OCI-LY7 (cell line): ENCODE measurements around the gene ZNF469. TPM values are rescaled to one million over a fixed set of nuclear protein-coding genes. Genes with fewer than 3 reads are reported as not detected.

Experiments used
- BruUV-seq: library from RNA; stranded (reverse); fragments of 400-500 nt; replicated peaks from 2 replicates; lab custom pipeline; 2021; lab: Mats Ljungman, UMichigan
- CTCF ChIA-PET: fragments of 300-600 bp; sonication (Branson Sonifier 250); formaldehyde crosslinking; loops from one replicate; lab custom pipeline; 2022; ENCODE audit warnings: antibody characterized with exemption; ENCODE audit not compliant: unreplicated experiment; lab: Charles Lee
- POLR2A ChIA-PET: fragments of 300-600 bp; sonication (Branson Sonifier 250); formaldehyde crosslinking; loops from one replicate; lab custom pipeline; 2022; ENCODE audit warnings: antibody characterized with exemption; lab: Charles Lee
- DNase-seq: peaks from one replicate; pipeline ENCODE4 v3.0.0-alpha.2; 2015; ENCODE audit warnings: low spot score
- H2AFZ ChIP-seq: fragments of 200-600 bp; sonication (generic), shearing (Covaris generic); 2 replicates; pipeline ENCODE4 v1.6.1; 2014; ENCODE audit warnings: mild to moderate bottlenecking, antibody characterized with exemption, low read length, moderate library complexity
- H3K27ac ChIP-seq: fragments of 200-600 bp; sonication (generic); 2 replicates; pipeline ENCODE4 v1.5.1; 2014; ENCODE audit warnings: mixed run types, low read depth, mild to moderate bottlenecking, moderate library complexity, low read length, inconsistent platforms; ENCODE audit not compliant: poor library complexity, severe bottlenecking
- H3K36me3 ChIP-seq: fragments of 200-600 bp; sonication (generic); 2 replicates; pipeline ENCODE4 v1.6.1; 2014; ENCODE audit warnings: mild to moderate bottlenecking, antibody characterized with exemption, low read length, moderate library complexity, mixed read lengths; ENCODE audit not compliant: insufficient read depth
- H3K4me1 ChIP-seq: fragments of 200-600 bp; sonication (generic); 2 replicates; pipeline ENCODE4 v1.5.1; 2014; ENCODE audit warnings: mild to moderate bottlenecking, low read length; ENCODE audit not compliant: insufficient read depth, poor library complexity, severe bottlenecking
- H3K4me2 ChIP-seq: fragments of 200-600 bp; sonication (generic); 2 replicates; pipeline ENCODE4 v1.6.1; 2014; ENCODE audit warnings: mild to moderate bottlenecking, low read length
- H3K4me3 ChIP-seq: fragments of 200-600 bp; sonication (generic); 2 replicates; pipeline ENCODE4 v1.5.1; 2014; ENCODE audit warnings: mild to moderate bottlenecking, low read depth, low read length; ENCODE audit not compliant: poor library complexity, severe bottlenecking
- H3K79me2 ChIP-seq: fragments of 200-600 bp; sonication (generic); 2 replicates; pipeline ENCODE4 v1.6.1; 2016; ENCODE audit warnings: low read depth, mild to moderate bottlenecking, low read length, moderate library complexity, mixed read lengths; ENCODE audit not compliant: insufficient read depth
- H3K9me2 ChIP-seq: fragments of 200-600 bp; sonication (generic); 2 replicates; pipeline ENCODE4 v1.6.1; 2016; ENCODE audit warnings: mild to moderate bottlenecking, low read length, mixed read lengths; ENCODE audit not compliant: insufficient read depth
- H3K9me3 ChIP-seq: fragments of 200-600 bp; sonication (generic); 2 replicates; pipeline ENCODE4 v1.6.1; 2014; ENCODE audit warnings: mild to moderate bottlenecking, mixed run types, low read length, mixed read lengths
- H4K20me1 ChIP-seq: fragments of 200-600 bp; sonication (generic); 2 replicates; pipeline ENCODE4 v1.6.1; 2014; ENCODE audit warnings: mild to moderate bottlenecking, antibody characterized with exemption, low read length, moderate library complexity, mixed read lengths; ENCODE audit not compliant: insufficient read depth
- EZH2phosphoT487 ChIP-seq: fragments of 200-600 bp; sonication (generic); IDR thresholded peaks from 2 replicates; pipeline ENCODE4 v1.6.1; 2018; ENCODE audit warnings: low read depth, borderline replicate concordance, mild to moderate bottlenecking, mixed run types, antibody characterized with exemption, low read length, moderate library complexity, mixed read lengths
- intact Hi-C: fragments of 100-400 bp; cut with micrococcal nuclease; formaldehyde crosslinking; loops from one replicate; pipeline ENCODE4 v1.10.0; 2022; ENCODE audit not compliant: unreplicated experiment
- total RNA-seq, 2 experiments: library from RNA; depleted of rRNA in 1 of 2; stranded (reverse); fragments of >200 nt in 1 of 2; shearing (Covaris generic) in 1 of 2; gene quantifications; 2 replicates each; pipeline ENCODE4 v1.2.3, GENCODE V29; 2014 to 2022
- TF ChIP-seq, protein P1 (sequence below): fragments of 200-600 bp; sonication (generic); conservative IDR thresholded peaks from 2 replicates; pipeline ENCODE4 v1.5.1; 2014; ENCODE audit warnings: mild to moderate bottlenecking, antibody characterized with exemption, low read length, moderate library complexity, mixed read lengths

The ZNF469 gene
- total RNA-seq, 2 experiments from 2014 or later: under 0.01 TPM; not detected in 1

DNA sequence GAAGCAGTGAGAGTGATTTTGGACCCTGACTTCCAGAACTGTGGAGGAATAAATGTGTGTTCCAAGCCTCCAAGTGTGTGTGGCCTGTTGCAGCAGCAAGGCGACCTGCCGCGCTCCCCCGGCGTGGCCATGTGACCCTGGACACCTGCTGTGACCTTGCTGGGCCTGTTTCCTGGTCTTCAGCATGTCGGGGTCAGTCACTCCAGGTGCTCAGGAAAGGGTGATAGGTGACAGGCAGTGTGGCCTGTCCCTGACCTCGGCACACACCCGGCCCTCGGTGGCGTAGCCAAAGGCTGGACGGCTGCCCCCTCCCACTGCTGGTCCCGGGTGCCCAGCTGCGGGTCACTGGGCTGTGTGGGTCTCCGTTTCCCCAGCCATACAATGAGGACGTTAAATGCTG is 31.8 kb upstream of the ZNF469 start:
- CTCF ChIA-PET: no interaction called here
- BruUV-seq: no TSS peak
- Histone ChIP-seq H3K9me3 (no peaks in the 10 kb centered on the region), H3K4me1 (peaks cover 13% of the 10 kb centered on the region), H3K27ac (no peak overlapping the region), H3K4me3 (no peak overlapping the region), H3K4me2 (no peak overlapping the region), H3K36me3 (no peaks in the 10 kb centered on the region), H2AFZ (no peak overlapping the region), H3K9me2 (no peaks in the 10 kb centered on the region), H3K79me2 (no peaks in the 10 kb centered on the region), H4K20me1 (no peaks in the 10 kb centered on the region)
- intact Hi-C loops: no loop called here
- no peak for DNase-seq
- TF ChIP-seq, protein P1, sequence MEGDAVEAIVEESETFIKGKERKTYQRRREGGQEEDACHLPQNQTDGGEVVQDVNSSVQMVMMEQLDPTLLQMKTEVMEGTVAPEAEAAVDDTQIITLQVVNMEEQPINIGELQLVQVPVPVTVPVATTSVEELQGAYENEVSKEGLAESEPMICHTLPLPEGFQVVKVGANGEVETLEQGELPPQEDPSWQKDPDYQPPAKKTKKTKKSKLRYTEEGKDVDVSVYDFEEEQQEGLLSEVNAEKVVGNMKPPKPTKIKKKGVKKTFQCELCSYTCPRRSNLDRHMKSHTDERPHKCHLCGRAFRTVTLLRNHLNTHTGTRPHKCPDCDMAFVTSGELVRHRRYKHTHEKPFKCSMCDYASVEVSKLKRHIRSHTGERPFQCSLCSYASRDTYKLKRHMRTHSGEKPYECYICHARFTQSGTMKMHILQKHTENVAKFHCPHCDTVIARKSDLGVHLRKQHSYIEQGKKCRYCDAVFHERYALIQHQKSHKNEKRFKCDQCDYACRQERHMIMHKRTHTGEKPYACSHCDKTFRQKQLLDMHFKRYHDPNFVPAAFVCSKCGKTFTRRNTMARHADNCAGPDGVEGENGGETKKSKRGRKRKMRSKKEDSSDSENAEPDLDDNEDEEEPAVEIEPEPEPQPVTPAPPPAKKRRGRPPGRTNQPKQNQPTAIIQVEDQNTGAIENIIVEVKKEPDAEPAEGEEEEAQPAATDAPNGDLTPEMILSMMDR: no peak
- TF ChIP-seq EZH2phosphoT487: no peak
- POLR2A ChIA-PET: no interaction called here

DNA sequence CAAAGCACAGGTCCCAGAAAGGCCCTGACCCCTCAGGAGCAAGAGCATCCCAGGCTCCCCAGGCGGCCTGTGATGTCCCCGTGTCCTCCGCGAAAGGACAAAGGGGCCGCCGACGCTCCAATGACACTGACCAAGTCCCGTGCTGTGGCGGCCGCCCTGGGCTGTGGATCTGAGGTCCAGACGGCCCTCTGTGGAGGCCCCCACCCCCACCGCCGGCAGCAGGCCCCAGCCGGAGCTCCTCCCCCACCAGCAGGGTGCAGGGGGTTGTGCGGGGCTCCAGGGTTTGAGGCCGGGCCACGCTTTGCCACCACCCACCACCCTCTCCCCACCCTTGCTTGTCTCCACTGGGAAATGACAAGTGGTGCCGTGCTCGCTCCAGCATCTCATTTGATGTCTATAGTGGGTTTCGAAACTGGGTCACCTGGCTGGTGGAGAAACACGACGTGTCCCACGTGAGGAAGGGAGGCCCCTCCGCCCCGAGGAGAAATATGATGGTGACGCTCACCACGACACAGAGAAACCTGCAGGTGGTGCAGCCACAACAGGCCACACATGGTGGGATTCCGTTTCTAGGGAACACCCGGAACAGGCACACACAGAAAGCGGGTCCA is 31.2 kb upstream of the ZNF469 start:
- CTCF ChIA-PET: no interaction called here
- intact Hi-C loops: no loop called here

More for the DNA sequence above, 31.2 kb upstream of the ZNF469 start:
- Histone ChIP-seq H3K27ac (no peak overlapping the region), H4K20me1 (no peaks in the 10 kb centered on the region), H3K4me2 (no peak overlapping the region), H3K36me3 (no peaks in the 10 kb centered on the region), H3K9me2 (no peaks in the 10 kb centered on the region), H3K9me3 (no peaks in the 10 kb centered on the region), H3K79me2 (no peaks in the 10 kb centered on the region), H2AFZ (no peak overlapping the region), H3K4me3 (no peak overlapping the region), H3K4me1 (peaks cover 13% of the 10 kb centered on the region)
- POLR2A ChIA-PET: no interaction called here
- BruUV-seq: no TSS peak
- no peak for DNase-seq
- no peak for TF ChIP-seq EZH2phosphoT487
- TF ChIP-seq, protein P1: no peak
